Activated CD4-positive, alpha-beta memory T cell treated with anti-CD3 and anti-CD28 coated beads, Interleukin-2, amount 10 ng/mL, durations not matched to agents 7 days and 5 days (primary cell): ENCODE data around the gene GRK5. TPM values are rescaled to one million over a fixed set of nuclear protein-coding genes. Genes with fewer than 3 reads are reported as not detected.
"Not testable (repeated sequence)": the region's sequence is repeated elsewhere in the genome, so short reads cannot be mapped to it uniquely, and the experiment has no call there.

Experiments
- CTCF ChIA-PET: fragments of 350-600 bp; sonication (Branson Sonifier 250); formaldehyde crosslinking; loops from one replicate; lab custom pipeline; 2021; ENCODE audit warnings: antibody characterized with exemption, inconsistent platforms; lab: Charles Lee
- POLR2A ChIA-PET: fragments of 350-600 bp; sonication (Branson Sonifier 250); formaldehyde crosslinking; loops from one replicate; lab custom pipeline; 2021; ENCODE audit warnings: antibody characterized with exemption; lab: Charles Lee
- DNase-seq: peaks from one replicate; pipeline ENCODE4 v3.0.0-alpha.2; 2020
- H3K27ac Mint-ChIP-seq: one replicate; pipeline ENCODE4 v1.8.0; 2021; ENCODE audit warnings: mild to moderate bottlenecking, mixed read lengths
- H3K27me3 Mint-ChIP-seq: one replicate; pipeline ENCODE4 v1.8.0; 2021; ENCODE audit warnings: mixed read lengths
- H3K36me3 Mint-ChIP-seq: one replicate; pipeline ENCODE4 v1.8.0; 2021; ENCODE audit warnings: low read depth, mixed read lengths
- H3K4me1 Mint-ChIP-seq: one replicate; pipeline ENCODE4 v1.8.0; 2021; ENCODE audit warnings: mixed read lengths
- H3K4me3 Mint-ChIP-seq: one replicate; pipeline ENCODE4 v1.8.0; 2021; ENCODE audit warnings: mild to moderate bottlenecking, mixed read lengths
- H3K9me3 Mint-ChIP-seq: one replicate; pipeline ENCODE4 v1.8.0; 2021; ENCODE audit warnings: mixed read lengths
- total RNA-seq, 2 experiments: library from RNA; stranded (reverse); gene quantifications; one replicate each; pipeline ENCODE4 v1.2.3, GENCODE V29; 2021

GRK5 gene
- total RNA-seq, 2 experiments from 2014 or later, result 29.8 to 30.6 TPM

GRCh38 chr10:119231654-119232053 is 24.3 kb downstream of the GRK5 start:
- Mint-ChIP-seq H3K4me3 (no peak overlapping the region), H3K36me3 (peaks cover 27% of the 10 kb centered on the region), H3K9me3 (peaks cover 23% of the 10 kb centered on the region), H3K27me3 (no peaks in the 10 kb centered on the region), H3K4me1 (peaks cover 25% of the 10 kb centered on the region), H3K27ac (no peak overlapping the region)
- ChIA-PET CTCF (no interaction called here), POLR2A (interaction anchor here (1.4 kb wide), 1 partner anchor 25 kb away, joined by 5 read pairs; the partner anchor contains the start of gene GRK5)
- no peak for DNase-seq

- H3K4me3 Mint-ChIP-seq, CTCF ChIA-PET, H3K27me3 Mint-ChIP-seq, DNase-seq, H3K27ac Mint-ChIP-seq: not testable (repeated sequence)
- POLR2A ChIA-PET, result interaction anchor here (1.4 kb wide), 1 partner anchor 26 kb away, joined by 5 read pairs; the partner anchor contains the start of gene GRK5
- Mint-ChIP-seq H3K36me3 (peaks cover 27% of the 10 kb centered on the region), H3K4me1 (peaks cover 31% of the 10 kb centered on the region), H3K9me3 (peaks cover 23% of the 10 kb centered on the region)
Measured at GRCh38 chr10:119232439-119232838, 25.1 kb downstream of the GRK5 start.

GRCh38 chr10:119233123-119233820 is 25.9 kb downstream of the GRK5 start:
- ChIA-PET CTCF (no interaction called here), POLR2A (no interaction called here)
- H3K9me3 Mint-ChIP-seq, result peaks cover 23% of the 10 kb centered on the region
- peaks cover 38% of the 10 kb centered on the region for H3K4me1 Mint-ChIP-seq
- H3K27ac Mint-ChIP-seq, result peak overlapping the region; percentile 13
- no peaks in the 10 kb centered on the region for H3K27me3 Mint-ChIP-seq
- H3K36me3 Mint-ChIP-seq, result peaks cover 27% of the 10 kb centered on the region
- DNase-seq, result no peak
- H3K4me3 Mint-ChIP-seq, result no peak overlapping the region

- no peak overlapping the region for H3K27ac Mint-ChIP-seq
Measured at GRCh38 chr10:119233821-119234220, 26.4 kb downstream of the GRK5 start.

GRCh38 chr10:119235356-119235755 is 28.0 kb downstream of the GRK5 start:
- POLR2A ChIA-PET, result no interaction called here

More at GRCh38 chr10:119233821-119234220, 26.4 kb downstream of the GRK5 start:
- ChIA-PET CTCF (interaction anchor here (1.0 kb wide), 1 partner anchor 256 kb away, joined by 4 read pairs; no protein-coding TSS in a partner anchor), POLR2A (no interaction called here)
- no peak for DNase-seq
- Mint-ChIP-seq H3K4me1 (peaks cover 38% of the 10 kb centered on the region), H3K36me3 (peaks cover 26% of the 10 kb centered on the region), H3K4me3 (no peak overlapping the region), H3K9me3 (peaks cover 23% of the 10 kb centered on the region), H3K27me3 (no peaks in the 10 kb centered on the region)

GRCh38 chr10:119237722-119238436 is 30.5 kb downstream of the GRK5 start:
- H3K27me3 Mint-ChIP-seq, result no peaks in the 10 kb centered on the region
- H3K9me3 Mint-ChIP-seq, result peaks cover 2% of the 10 kb centered on the region
- peaks cover 3% of the 10 kb centered on the region for H3K36me3 Mint-ChIP-seq
- DNase-seq, result no peak
- ChIA-PET POLR2A (no interaction called here), CTCF (no interaction called here)
- H3K4me3 Mint-ChIP-seq, result no peak overlapping the region
- H3K27ac Mint-ChIP-seq, result no peak overlapping the region
- peaks cover 24% of the 10 kb centered on the region for H3K4me1 Mint-ChIP-seq

More at GRCh38 chr10:119235356-119235755, 28.0 kb downstream of the GRK5 start:
- Mint-ChIP-seq H3K36me3 (peaks cover 16% of the 10 kb centered on the region), H3K4me1 (peaks cover 38% of the 10 kb centered on the region), H3K9me3 (peaks cover 18% of the 10 kb centered on the region), H3K4me3 (no peak overlapping the region), H3K27ac (no peak overlapping the region), H3K27me3 (no peaks in the 10 kb centered on the region)
- CTCF ChIA-PET, result no interaction called here
- DNase-seq, result no peak

- Mint-ChIP-seq H3K4me3 (no peak overlapping the region), H3K9me3 (peaks cover 2% of the 10 kb centered on the region), H3K27ac (no peak overlapping the region), H3K4me1 (peaks cover 18% of the 10 kb centered on the region), H3K36me3 (peaks cover 3% of the 10 kb centered on the region), H3K27me3 (no peaks in the 10 kb centered on the region)
- no peak for DNase-seq
- CTCF ChIA-PET, result no interaction called here
- POLR2A ChIA-PET, result no interaction called here
Measured at GRCh38 chr10:119238577-119238976, 31.2 kb downstream of the GRK5 start.

- DNase-seq, H3K36me3 Mint-ChIP-seq, CTCF ChIA-PET, H3K27ac Mint-ChIP-seq, H3K27me3 Mint-ChIP-seq, H3K4me3 Mint-ChIP-seq, H3K9me3 Mint-ChIP-seq, POLR2A ChIA-PET: not testable (repeated sequence)
- H3K4me1 Mint-ChIP-seq, result peaks cover 17% of the 10 kb centered on the region
Measured at GRCh38 chr10:119239015-119239414, 31.6 kb downstream of the GRK5 start.

GRCh38 chr10:119239630-119240029 is 32.3 kb downstream of the GRK5 start:
- H3K4me3 Mint-ChIP-seq, H3K27ac Mint-ChIP-seq, H3K27me3 Mint-ChIP-seq, POLR2A ChIA-PET, H3K9me3 Mint-ChIP-seq, H3K36me3 Mint-ChIP-seq, DNase-seq, CTCF ChIA-PET: not testable (repeated sequence)
- peaks cover 17% of the 10 kb centered on the region for H3K4me1 Mint-ChIP-seq

GRCh38 chr10:119241066-119241465 is 33.7 kb downstream of the GRK5 start:
- Mint-ChIP-seq H3K9me3 (peaks cover 2% of the 10 kb centered on the region), H3K27ac (no peak overlapping the region), H3K27me3 (no peaks in the 10 kb centered on the region), H3K36me3 (peaks cover 3% of the 10 kb centered on the region), H3K4me3 (no peak overlapping the region), H3K4me1 (peaks cover 12% of the 10 kb centered on the region)
- ChIA-PET POLR2A (no interaction called here), CTCF (interaction anchor here (1.8 kb wide), 1 partner anchor 31 kb away, joined by 4 read pairs; no protein-coding TSS in a partner anchor)
- DNase-seq, result no peak

GRCh38 chr10:119242186-119242585 is 34.8 kb downstream of the GRK5 start:
- H3K36me3 Mint-ChIP-seq, result peaks cover 3% of the 10 kb centered on the region
- H3K4me3 Mint-ChIP-seq, result no peak overlapping the region
- no peaks in the 10 kb centered on the region for H3K27me3 Mint-ChIP-seq
- H3K4me1 Mint-ChIP-seq, result peaks cover 9% of the 10 kb centered on the region
- no peak for DNase-seq
- peaks cover 2% of the 10 kb centered on the region for H3K9me3 Mint-ChIP-seq
- no peak overlapping the region for H3K27ac Mint-ChIP-seq
- ChIA-PET CTCF (no interaction called here), POLR2A (no interaction called here)

- Mint-ChIP-seq H3K27me3 (no peaks in the 10 kb centered on the region), H3K4me3 (no peak overlapping the region), H3K36me3 (peaks cover 3% of the 10 kb centered on the region), H3K27ac (no peak overlapping the region), H3K9me3 (peaks cover 2% of the 10 kb centered on the region), H3K4me1 (no peaks in the 10 kb centered on the region)
- ChIA-PET CTCF (interaction anchor here (1.3 kb wide), 1 partner anchor 31 kb away, joined by 3 read pairs; no protein-coding TSS in a partner anchor), POLR2A (interaction anchor here (1.1 kb wide), 1 partner anchor 36 kb away, joined by 3 read pairs; the partner anchor contains the start of gene GRK5)
- no peak for DNase-seq
Measured at GRCh38 chr10:119243488-119243887, 36.1 kb downstream of the GRK5 start.

- Mint-ChIP-seq H3K9me3 (peaks cover 2% of the 10 kb centered on the region), H3K4me1 (no peaks in the 10 kb centered on the region), H3K27ac (no peak overlapping the region), H3K36me3 (peaks cover 3% of the 10 kb centered on the region), H3K4me3 (no peak overlapping the region), H3K27me3 (no peaks in the 10 kb centered on the region)
- no peak for DNase-seq
- CTCF ChIA-PET, result interaction anchor here (1.3 kb wide), 1 partner anchor 32 kb away, joined by 3 read pairs; no protein-coding TSS in a partner anchor
- POLR2A ChIA-PET, result interaction anchor here (1.1 kb wide), 1 partner anchor 37 kb away, joined by 3 read pairs; the partner anchor contains the start of gene GRK5
Measured at GRCh38 chr10:119243967-119244366, 36.6 kb downstream of the GRK5 start.
